AG09309 (cell line): ENCODE measurements around the gene ADGRG1.

Experiments
- DNase-seq: peaks from one replicate; pipeline ENCODE4 v3.0.0-alpha.2; 2010; ENCODE audit warnings: low read depth
- H3K4me3 ChIP-seq: 2 replicates; pipeline ENCODE4 v1.5.1; 2011; ENCODE audit warnings: mild to moderate bottlenecking, low read depth, low read length, moderate library complexity; ENCODE audit not compliant: control insufficient read depth
- TF ChIP-seq, protein P1 (sequence below): IDR thresholded peaks from 2 replicates; pipeline ENCODE4 v1.5.1; 2011; ENCODE audit warnings: mild to moderate bottlenecking, low read depth, low read length, inconsistent platforms; ENCODE audit not compliant: insufficient read depth, control insufficient read depth; ENCODE audit errors: missing control alignments

The ADGRG1 gene

GRCh38 chr16:57630407-57630797 lies 2.0 kb downstream of the ADGRG1 start:
- TF ChIP-seq, protein P1, sequence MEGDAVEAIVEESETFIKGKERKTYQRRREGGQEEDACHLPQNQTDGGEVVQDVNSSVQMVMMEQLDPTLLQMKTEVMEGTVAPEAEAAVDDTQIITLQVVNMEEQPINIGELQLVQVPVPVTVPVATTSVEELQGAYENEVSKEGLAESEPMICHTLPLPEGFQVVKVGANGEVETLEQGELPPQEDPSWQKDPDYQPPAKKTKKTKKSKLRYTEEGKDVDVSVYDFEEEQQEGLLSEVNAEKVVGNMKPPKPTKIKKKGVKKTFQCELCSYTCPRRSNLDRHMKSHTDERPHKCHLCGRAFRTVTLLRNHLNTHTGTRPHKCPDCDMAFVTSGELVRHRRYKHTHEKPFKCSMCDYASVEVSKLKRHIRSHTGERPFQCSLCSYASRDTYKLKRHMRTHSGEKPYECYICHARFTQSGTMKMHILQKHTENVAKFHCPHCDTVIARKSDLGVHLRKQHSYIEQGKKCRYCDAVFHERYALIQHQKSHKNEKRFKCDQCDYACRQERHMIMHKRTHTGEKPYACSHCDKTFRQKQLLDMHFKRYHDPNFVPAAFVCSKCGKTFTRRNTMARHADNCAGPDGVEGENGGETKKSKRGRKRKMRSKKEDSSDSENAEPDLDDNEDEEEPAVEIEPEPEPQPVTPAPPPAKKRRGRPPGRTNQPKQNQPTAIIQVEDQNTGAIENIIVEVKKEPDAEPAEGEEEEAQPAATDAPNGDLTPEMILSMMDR = no peak
- H3K4me3 ChIP-seq = no peak overlapping the region

DNA sequence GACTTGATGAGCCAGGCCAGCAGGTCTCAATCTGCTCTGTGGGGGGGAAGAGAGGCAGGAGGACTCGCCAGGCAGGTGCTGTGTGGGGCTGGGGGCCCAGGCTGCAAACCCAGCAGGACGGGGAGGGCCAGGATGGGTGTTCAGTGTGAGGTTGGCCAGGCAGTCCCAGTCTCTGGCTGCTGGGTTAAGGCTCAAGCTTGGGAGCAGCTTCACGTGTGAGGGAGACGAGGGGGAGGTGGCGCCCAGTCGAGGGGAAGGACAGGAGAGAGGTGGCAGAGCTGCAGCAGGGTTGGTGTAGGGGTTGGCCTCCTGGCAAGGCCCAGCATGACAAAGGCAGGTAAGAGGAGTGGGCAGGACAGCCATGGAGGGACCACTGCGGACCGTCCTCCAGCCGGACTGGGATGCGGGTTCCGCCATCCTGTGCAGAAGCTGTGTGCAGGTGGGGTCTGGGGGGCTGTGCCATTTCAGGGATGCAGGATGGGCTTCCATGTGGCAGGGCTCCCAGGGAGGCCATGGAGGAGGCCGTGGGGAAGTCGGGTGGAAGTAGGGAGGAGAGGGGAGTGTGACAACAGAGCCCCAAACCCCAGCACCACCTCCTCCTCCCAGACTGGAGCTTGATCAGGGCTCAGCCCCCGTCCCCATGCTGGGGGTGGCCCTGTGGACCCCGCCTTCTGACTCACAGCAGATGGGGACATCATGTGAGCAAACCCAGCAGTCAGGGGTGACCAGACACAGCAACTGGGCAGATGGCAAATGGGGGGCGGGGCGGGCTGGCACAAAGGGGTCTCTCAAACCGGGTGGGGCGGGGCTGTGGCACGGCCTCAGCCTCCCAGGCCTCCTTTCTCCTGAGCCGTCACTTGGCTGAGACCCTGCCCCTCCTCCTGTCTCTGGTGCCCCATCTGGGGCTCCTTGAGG lies 2.8 kb downstream of the ADGRG1 start:
- no peak for DNase-seq
- TF ChIP-seq, protein P1 = no peak
- H3K4me3 ChIP-seq = no peak overlapping the region

More at GRCh38 chr16:57630407-57630797, 2.0 kb downstream of the ADGRG1 start:
- no peak for DNase-seq

- no peak for DNase-seq
Measured at GRCh38 chr16:57632568-57632967, 4.1 kb downstream of the ADGRG1 start.

GRCh38 chr16:57633383-57634064 lies 5.1 kb downstream of the ADGRG1 start:
- DNase-seq = no peak
- TF ChIP-seq, protein P1 = no peak
- no peak overlapping the region for H3K4me3 ChIP-seq

More at GRCh38 chr16:57632568-57632967, 4.1 kb downstream of the ADGRG1 start:
- TF ChIP-seq, protein P1 = no peak
- no peak overlapping the region for H3K4me3 ChIP-seq

GRCh38 chr16:57634171-57634570 lies 5.7 kb downstream of the ADGRG1 start:
- no peak for DNase-seq
- H3K4me3 ChIP-seq = no peak overlapping the region
- TF ChIP-seq, protein P1 = no peak

DNA sequence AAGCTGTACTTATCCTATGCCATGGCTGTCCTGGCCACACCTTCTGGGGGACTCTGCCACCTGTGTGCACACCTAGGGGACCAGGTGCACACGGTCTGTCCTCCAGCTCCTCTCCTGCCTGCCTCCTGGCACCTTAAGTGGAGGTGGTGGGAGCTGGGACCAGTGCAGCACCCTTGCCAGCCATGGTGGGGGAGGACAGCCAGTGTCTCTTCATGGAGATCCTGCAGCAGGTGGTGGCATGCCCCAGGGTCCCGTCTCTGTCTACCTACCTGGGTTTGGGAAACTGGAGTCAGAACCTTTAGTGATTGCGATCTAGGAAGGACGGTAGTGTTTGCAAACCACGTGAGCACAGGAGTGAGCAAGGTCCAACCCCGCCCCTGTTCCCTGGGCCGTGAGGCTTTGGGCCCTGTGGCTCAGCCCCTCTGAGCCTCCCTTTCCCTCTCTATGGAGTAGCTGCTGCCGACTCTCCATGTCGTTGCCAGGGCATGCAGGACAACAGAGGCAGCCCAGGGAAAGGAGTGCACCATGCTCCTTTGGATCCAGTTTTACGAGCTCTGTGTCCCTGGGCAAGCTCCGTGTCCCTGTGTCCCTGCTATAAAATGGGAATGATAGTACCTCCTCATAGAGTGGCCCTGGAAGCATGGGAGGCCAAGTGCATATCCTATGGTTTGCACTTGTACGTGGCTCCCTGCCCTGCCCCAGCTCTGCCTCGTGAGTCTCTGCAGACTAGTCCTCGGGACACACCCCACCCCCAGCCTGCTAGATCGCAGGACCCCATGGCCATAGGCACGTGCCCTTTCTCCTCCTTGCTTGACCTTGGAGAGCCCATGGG lies 7.1 kb downstream of the ADGRG1 start:
- TF ChIP-seq, protein P1 = no peak
- DNase-seq = no peak
- H3K4me3 ChIP-seq = no peak overlapping the region
